ENCODE results near the gene RETSAT.
"Not testable (repeated sequence)": the region's sequence is repeated elsewhere in the genome, so short reads cannot be mapped to it uniquely, and the experiment has no call there.

The RETSAT gene

DNA sequence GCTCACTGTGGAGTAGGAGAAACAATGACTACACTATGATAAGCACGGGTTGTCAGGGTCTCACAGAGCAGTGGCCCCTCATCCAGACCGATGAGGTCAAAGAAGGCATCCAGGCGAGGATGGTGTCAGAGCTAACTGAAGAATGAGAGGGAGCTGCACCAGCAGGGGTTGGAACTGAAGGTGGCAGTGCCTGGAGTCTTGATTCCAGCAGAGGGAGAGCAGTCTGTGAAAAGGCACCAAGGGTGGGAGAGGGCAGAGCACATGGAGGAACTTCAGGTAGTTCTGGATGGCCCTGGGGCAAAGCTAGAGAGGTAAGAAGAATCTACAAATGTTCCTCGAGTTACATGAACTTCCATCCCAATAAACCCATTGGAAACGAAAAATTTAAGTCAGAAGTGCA lies 12.9 kb upstream of the RETSAT start:
- Mint-ChIP-seq H3K9me3 (no peaks in the 10 kb centered on the region), H3K36me3 (ENCODE audit: low read depth) (peaks cover 8% of the 10 kb centered on the region), H3K27me3 (ENCODE audit: low read depth) (no peaks in the 10 kb centered on the region), H3K4me1 (ENCODE audit: low read depth) (peaks cover 2% of the 10 kb centered on the region), H3K4me3 (no peak overlapping the region), H3K27ac (no peak overlapping the region)
- no peak for DNase-seq (ENCODE audit: low spot score)

DNA sequence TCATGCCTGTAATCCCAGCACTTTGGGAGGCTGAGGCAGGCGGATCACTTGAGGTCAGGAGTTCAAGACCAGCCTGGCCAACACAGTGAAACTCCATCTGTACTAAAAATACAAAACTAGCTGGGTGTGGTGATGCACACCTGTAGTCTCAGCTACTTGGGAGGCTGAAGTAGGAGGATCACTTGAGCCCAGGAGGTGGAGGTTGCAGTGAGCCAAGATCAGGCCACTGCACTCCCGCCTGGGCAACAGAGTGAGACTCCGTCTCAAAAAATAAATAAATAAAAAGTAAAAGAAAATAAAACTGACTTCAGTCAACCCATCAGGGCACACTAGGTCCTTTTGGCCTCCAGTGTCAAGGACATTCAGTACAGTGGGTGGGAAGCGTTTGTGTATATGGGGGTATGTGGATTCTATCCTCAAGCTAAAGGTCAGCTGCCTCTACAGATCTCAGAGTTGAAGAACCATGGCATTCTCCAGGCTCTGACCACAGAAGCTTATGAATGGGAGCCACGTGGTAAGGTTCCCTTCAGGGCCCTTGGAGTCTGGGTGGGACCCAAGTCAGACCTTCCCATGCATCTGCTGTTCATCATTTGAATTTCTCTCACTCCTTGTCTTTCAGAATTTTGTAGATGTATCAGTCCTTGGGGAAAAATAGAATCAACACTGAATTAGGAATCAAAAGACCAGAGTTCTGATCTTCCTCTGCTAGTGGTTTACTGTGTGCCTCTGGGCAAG lies 8.5 kb upstream of the RETSAT start:
- H3K4me3 Mint-ChIP-seq; H3K27me3 Mint-ChIP-seq (ENCODE audit: low read depth): not testable (repeated sequence)

DNA sequence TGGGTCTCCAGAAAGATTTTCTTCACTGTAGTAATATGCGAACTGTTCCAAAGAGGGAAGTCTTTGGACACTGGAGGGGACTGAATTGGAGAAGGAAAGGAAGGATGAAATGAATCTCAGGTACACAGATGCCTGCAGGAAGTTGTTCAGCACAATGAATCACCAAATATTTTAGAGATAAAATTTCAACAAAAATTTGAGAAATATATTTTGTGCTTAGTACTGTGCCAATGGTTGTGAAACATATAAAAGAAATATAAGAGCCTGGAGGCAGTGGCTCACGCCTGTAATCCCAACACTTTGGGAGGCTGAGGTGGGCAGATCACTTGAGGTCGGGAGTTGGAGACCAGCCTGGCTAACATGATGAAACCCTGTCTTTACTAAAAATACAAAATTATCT lies 3.4 kb upstream of the RETSAT start:
- peaks cover 31% of the 10 kb centered on the region for H3K4me1 Mint-ChIP-seq (ENCODE audit: low read depth)

More for the DNA sequence above, 8.5 kb upstream of the RETSAT start:
- not testable (repeated sequence) for DNase-seq (ENCODE audit: low spot score); H3K9me3 Mint-ChIP-seq; H3K27ac Mint-ChIP-seq; H3K4me1 Mint-ChIP-seq (ENCODE audit: low read depth)
- peaks cover 26% of the 10 kb centered on the region for H3K36me3 Mint-ChIP-seq (ENCODE audit: low read depth)

DNA sequence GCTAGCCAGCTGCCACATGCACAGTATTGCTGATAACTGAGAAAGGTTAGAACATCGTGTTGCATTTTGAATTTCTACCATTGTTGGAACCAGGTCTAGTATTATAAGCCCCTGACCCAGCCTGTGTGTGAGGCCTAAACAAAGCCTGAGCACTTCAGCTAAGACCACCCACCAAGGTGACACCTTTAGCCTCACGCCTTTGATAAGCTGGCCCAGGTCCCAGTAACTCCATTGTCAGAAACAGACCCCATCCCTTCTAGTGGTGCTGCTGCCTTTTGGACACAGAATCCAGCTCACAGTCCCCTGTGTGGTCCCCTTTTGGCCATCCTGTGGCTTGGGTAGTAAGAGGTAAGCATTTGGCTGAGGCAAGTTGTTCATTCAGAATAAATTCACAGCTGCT lies 1.9 kb upstream of the RETSAT start:
- Mint-ChIP-seq H3K9me3 (no peaks in the 10 kb centered on the region), H3K4me1 (ENCODE audit: low read depth) (peaks cover 34% of the 10 kb centered on the region), H3K4me3 (no peak overlapping the region), H3K36me3 (ENCODE audit: low read depth) (peaks cover 27% of the 10 kb centered on the region), H3K27me3 (ENCODE audit: low read depth) (no peaks in the 10 kb centered on the region), H3K27ac (no peak overlapping the region)
- DNase-seq (ENCODE audit: low spot score) = no peak

More for the DNA sequence above, 3.4 kb upstream of the RETSAT start:
- Mint-ChIP-seq H3K27ac (no peak overlapping the region), H3K9me3 (no peaks in the 10 kb centered on the region), H3K4me3 (no peak overlapping the region), H3K27me3 (ENCODE audit: low read depth) (no peaks in the 10 kb centered on the region), H3K36me3 (ENCODE audit: low read depth) (peaks cover 31% of the 10 kb centered on the region)
- DNase-seq (ENCODE audit: low spot score) = no peak

DNA sequence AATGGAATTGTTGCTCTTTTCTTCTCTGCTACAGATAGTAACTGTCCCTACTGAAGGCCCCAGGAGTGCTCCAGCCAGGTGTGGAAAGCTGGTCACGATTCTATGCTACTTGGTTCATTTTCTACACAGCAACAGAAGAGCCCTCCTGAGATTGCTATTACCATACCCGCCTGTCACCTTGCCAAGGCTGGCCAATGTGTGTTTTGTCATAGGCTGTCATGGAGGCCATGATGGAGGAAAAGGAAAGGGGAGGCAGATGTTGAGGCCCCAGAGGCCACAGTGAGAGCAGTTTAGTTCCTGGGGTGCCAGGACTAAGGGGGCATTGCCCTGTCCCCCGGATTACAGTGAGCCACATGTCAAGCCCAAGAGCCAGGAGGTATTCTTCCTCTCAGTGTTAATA lies 1.2 kb upstream of the RETSAT start:
- Mint-ChIP-seq H3K4me3 (peak overlapping the region; percentile 100), H3K36me3 (ENCODE audit: low read depth) (peaks cover 30% of the 10 kb centered on the region), H3K4me1 (ENCODE audit: low read depth) (peaks cover 36% of the 10 kb centered on the region), H3K27me3 (ENCODE audit: low read depth) (no peaks in the 10 kb centered on the region), H3K9me3 (no peaks in the 10 kb centered on the region), H3K27ac (peak overlapping the region; percentile 81)
- DNase-seq (ENCODE audit: low spot score) = no peak

DNA sequence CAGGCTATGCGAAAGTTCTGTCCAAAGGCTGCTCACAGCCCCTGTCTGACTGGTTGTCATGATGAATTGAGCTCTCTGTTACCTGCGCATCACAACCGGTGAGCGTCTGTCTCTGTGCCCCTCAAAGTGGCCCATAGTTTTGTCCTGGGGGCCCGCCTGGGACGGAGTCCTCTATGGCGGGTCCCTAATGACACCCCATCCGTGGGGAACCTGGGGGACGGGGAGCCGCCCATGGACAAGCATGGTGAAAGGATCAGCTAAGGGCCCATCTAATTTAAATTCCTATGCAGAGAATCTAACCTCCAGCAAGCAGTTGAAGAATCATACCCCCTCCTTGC lies 714 bp upstream of the RETSAT start:
- no peaks in the 10 kb centered on the region for H3K9me3 Mint-ChIP-seq
- H3K27me3 Mint-ChIP-seq (ENCODE audit: low read depth) = no peaks in the 10 kb centered on the region
- H3K36me3 Mint-ChIP-seq (ENCODE audit: low read depth) = peaks cover 33% of the 10 kb centered on the region
- peak overlapping the region; percentile 100 for H3K4me3 Mint-ChIP-seq
- DNase-seq (ENCODE audit: low spot score) = no peak
- H3K27ac Mint-ChIP-seq = peak overlapping the region; percentile 98
- peaks cover 36% of the 10 kb centered on the region for H3K4me1 Mint-ChIP-seq (ENCODE audit: low read depth)

DNA sequence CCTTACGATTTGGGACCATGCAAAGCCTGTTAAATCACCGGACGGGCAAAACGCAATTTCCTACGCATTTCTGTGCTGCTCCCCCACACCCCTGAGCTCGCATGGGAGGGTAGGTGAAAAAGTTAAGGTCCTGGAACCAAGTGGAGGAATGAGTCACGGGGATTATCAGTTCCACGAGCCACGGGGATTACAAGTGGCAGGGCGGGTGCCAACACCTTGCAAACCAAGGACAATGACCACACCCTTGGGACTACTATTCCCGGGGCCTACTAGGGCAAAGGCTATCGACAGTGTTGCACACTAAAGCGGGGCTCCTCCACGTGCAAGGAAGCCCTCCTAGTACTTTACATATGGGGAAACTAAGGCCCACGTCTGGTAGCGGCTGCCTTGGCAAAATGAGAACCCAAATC lies 447 bp downstream of the RETSAT start:
- no peaks in the 10 kb centered on the region for H3K27me3 Mint-ChIP-seq (ENCODE audit: low read depth)
- H3K4me3 Mint-ChIP-seq = peak overlapping the region; percentile 100
- H3K27ac Mint-ChIP-seq = peak overlapping the region; percentile 98
- H3K4me1 Mint-ChIP-seq (ENCODE audit: low read depth) = peaks cover 34% of the 10 kb centered on the region
- DNase-seq (ENCODE audit: low spot score) = no peak
- peaks cover 35% of the 10 kb centered on the region for H3K36me3 Mint-ChIP-seq (ENCODE audit: low read depth)
- no peaks in the 10 kb centered on the region for H3K9me3 Mint-ChIP-seq

DNA sequence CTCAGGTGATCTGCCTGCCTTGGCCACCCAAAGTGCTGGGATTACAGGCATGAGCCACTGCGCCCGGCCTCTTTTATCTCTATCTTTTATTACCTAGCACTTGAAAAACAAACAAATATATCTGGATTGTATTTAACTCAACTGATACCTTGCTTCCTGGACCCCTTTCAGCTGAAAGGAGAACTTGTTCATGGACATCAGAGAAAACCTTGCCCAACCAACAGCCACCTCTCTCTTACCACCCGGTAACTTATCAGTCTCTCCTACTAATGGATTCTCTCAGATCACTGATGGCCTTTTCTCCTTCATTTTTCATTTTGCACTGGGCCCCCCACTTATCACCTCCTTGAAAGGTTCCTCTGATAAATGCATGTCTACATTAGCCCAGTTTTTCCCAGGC lies 6.7 kb downstream of the RETSAT start:
- H3K36me3 Mint-ChIP-seq (ENCODE audit: low read depth) = peaks cover 41% of the 10 kb centered on the region
- H3K4me3 Mint-ChIP-seq = no peak overlapping the region
- no peak for DNase-seq (ENCODE audit: low spot score)
- no peaks in the 10 kb centered on the region for H3K27me3 Mint-ChIP-seq (ENCODE audit: low read depth)
- H3K4me1 Mint-ChIP-seq (ENCODE audit: low read depth) = peaks cover 3% of the 10 kb centered on the region
- no peaks in the 10 kb centered on the region for H3K9me3 Mint-ChIP-seq
- H3K27ac Mint-ChIP-seq = no peak overlapping the region

DNA sequence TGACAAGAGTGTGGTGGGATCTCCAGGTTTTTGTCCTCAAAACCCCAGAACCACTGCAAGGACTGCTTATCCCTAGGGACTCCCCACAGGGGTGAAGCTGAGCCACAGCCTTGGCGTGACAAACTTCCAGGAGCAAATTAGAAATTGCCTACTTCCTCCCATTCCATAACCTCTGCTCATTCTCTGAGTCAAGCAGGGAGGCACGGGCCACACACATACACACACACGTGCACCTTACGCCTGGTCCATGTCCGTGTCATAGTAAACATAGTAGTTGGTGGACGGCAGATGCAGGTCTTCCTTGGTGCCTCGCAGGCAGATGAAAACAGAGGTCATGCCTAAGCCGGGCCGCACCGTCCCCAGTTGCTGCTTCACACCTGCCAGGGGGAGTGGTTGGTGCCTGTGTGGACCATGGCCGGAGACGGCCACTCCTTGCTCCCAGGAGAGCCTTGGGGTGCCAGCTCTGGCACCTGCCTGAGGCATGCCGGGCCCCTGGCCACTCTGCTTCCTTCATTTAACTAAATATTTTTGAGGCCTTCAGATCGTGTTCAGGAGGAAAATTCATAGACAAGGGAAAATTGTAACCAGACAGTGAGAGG lies 9.9 kb downstream of the RETSAT start:
- H3K27ac Mint-ChIP-seq = no peak overlapping the region
- peaks cover 3% of the 10 kb centered on the region for H3K27me3 Mint-ChIP-seq (ENCODE audit: low read depth)
- DNase-seq (ENCODE audit: low spot score) = no peak
- H3K36me3 Mint-ChIP-seq (ENCODE audit: low read depth) = peaks cover 26% of the 10 kb centered on the region
- H3K4me1 Mint-ChIP-seq (ENCODE audit: low read depth) = no peaks in the 10 kb centered on the region
- no peaks in the 10 kb centered on the region for H3K9me3 Mint-ChIP-seq
- no peak overlapping the region for H3K4me3 Mint-ChIP-seq

DNA sequence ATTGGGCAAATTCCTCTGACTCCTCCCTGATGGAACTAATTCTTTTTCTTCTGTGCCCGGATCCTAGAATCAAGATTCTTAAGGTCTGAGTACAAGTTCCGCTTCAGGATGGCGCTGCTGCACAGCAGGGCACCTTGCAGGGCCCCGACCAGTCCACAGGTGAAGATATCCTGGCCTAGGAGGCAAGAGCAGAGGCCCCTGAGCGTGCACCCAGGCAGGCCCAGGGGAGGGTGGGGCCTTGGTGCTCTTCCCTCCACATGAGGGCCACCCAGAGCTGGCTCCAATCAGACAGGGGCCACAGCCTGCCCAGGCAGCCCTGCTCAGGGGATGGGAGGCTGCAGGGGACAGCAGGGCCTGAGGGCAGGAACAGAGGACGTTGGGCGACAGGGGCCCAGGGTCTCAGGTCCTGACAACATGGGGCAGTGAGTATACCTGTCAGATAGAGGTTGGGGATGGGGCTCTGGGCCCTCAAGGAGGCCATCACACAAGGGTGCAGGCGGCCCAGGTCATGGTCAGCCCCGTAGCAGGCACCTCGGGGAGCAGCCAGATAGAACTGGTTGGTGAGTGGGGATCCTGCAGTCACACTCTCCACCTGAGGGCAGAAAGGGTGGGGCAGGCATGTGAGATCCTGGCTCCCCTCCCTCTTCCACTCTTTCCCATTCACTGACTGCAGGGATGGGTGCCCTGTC lies 11.0 kb downstream of the RETSAT start:
- not testable (repeated sequence) for DNase-seq (ENCODE audit: low spot score); H3K4me1 Mint-ChIP-seq (ENCODE audit: low read depth); H3K9me3 Mint-ChIP-seq; H3K27me3 Mint-ChIP-seq (ENCODE audit: low read depth); H3K4me3 Mint-ChIP-seq; H3K27ac Mint-ChIP-seq
- peaks cover 22% of the 10 kb centered on the region for H3K36me3 Mint-ChIP-seq (ENCODE audit: low read depth)

DNA sequence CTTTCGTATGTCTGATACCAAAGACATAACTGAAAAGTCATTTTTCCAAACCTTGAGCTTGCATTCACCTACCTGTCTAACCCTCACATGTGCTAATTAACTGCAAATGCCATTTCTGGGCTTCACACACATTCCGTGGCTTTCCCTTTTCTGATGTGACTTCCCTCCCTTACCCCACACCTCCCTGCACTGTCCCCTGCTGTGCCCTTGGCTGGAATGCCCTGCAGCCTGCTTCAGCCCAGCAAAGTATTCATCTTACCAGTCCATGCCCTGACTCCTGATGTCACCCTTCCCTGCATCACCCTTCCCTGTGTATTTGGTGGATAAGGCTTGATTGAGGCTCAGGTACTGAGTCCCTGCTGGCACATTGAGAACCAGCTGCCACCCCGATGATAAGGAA lies 12.2 kb downstream of the RETSAT start:
- H3K27me3 Mint-ChIP-seq (ENCODE audit: low read depth) = peaks cover 11% of the 10 kb centered on the region
- H3K27ac Mint-ChIP-seq = no peak overlapping the region
- H3K4me3 Mint-ChIP-seq = no peak overlapping the region
- H3K9me3 Mint-ChIP-seq = no peaks in the 10 kb centered on the region
- H3K36me3 Mint-ChIP-seq (ENCODE audit: low read depth) = peaks cover 13% of the 10 kb centered on the region
- DNase-seq (ENCODE audit: low spot score) = no peak
- no peaks in the 10 kb centered on the region for H3K4me1 Mint-ChIP-seq (ENCODE audit: low read depth)

DNA sequence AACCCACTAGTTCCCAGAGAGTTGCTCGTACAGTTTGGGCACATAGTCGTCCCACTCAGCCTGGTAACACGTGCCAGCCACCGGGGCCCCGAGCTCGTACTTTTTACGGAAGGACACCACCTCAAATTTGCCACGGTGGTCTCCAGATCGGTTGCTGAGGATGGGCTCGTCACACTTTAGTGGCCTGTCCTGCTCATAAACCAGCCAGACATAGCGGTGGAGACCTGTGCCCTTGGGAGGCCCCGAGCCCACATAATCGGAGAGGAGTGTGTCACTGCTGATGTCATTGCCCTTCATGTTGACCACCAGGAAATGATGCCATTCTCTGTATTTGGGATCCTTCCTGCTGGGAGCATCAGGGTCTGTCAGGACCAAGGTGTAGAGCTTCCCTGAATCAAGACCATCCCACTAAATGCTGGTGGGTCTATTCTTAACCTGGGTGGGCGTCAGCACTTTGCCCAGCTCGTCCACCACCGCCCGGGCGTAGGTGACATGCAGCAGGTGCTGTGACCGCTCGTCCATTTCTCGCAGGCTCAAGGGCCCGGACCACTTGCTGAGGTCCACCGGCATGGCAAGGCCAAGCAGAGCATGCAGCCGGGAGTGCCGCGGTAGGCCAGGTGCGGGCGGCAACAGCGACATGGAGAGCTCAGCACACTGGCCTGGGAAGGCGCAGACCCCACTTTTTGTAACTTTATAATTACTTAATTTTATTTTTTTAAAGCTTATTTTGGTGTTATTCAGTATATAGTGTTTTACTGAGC lies 12.9 kb downstream of the RETSAT start:
- Mint-ChIP-seq H3K36me3 (ENCODE audit: low read depth) (peaks cover 13% of the 10 kb centered on the region), H3K27ac (no peak overlapping the region), H3K27me3 (ENCODE audit: low read depth) (peaks cover 11% of the 10 kb centered on the region), H3K4me3 (no peak overlapping the region), H3K9me3 (no peaks in the 10 kb centered on the region), H3K4me1 (ENCODE audit: low read depth) (no peaks in the 10 kb centered on the region)
- DNase-seq (ENCODE audit: low spot score) = no peak

DNA sequence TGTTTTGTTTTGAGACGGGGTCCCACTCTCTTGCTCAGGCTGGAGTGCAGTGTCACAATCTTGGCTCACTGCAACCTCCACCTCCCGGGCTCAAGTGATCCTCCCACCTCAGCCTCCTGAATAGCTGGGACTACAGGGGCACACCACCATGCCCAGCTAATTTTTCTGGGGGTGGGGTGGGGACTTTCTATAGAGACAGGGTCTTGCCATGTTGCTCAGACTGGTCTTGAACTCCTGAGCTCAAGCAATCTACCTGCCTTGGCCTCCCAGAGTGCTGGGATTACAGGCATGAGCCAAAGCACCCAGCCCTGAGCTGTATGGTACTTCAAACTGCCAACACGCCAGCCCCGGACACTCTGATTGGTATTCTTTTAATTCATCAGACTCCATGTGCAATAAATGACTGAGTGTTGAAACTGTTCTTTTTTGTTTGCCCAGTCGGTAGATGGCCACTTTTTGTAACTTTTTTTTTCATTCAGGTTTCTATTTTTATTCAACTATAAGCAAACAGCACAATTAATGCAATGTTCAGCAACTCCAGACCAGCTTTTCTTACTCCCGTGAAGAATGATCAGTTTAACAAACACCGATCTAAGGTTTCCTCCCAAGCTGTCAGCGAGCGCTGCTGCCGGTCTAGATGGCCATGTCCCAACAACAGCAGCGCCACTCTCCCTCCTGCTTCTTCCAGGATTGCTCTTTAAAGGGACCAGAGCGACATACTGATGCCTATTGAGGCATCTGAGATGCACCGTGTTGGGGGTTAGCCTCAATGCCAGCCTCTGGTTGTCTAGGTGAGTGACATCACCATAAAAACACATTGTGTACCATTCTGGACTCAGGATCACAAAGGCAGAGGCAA lies 14.1 kb downstream of the RETSAT start:
- peaks cover 13% of the 10 kb centered on the region for H3K36me3 Mint-ChIP-seq (ENCODE audit: low read depth)
- no peaks in the 10 kb centered on the region for H3K9me3 Mint-ChIP-seq
- no peak overlapping the region for H3K27ac Mint-ChIP-seq
- no peak overlapping the region for H3K4me3 Mint-ChIP-seq
- H3K4me1 Mint-ChIP-seq (ENCODE audit: low read depth) = no peaks in the 10 kb centered on the region
- no peak for DNase-seq (ENCODE audit: low spot score)
- H3K27me3 Mint-ChIP-seq (ENCODE audit: low read depth) = peaks cover 11% of the 10 kb centered on the region

Measured in T-helper 2 cell treated with Interferon-gamma antibody and Interleukin-4, amounts not matched to agents 5 μg/mL and 100 μg/mL, for 36 hours (primary cell).